Measurements from ENCODE around the gene ZFP82. TPM values are rescaled to one million over a fixed set of nuclear protein-coding genes. Genes with fewer than 3 reads are reported as not detected.

ZFP82 gene
- total RNA-seq (2021; ENCODE audit: unreplicated experiment) (8.7 TPM), Bru-seq, nascent RNA (percentile 77 among the genes with signal in this experiment), BruChase-seq, experiment 1, labeled RNA remaining after a 2-hour chase (percentile 73 among the genes with signal in this experiment), BruChase-seq, experiment 2, labeled RNA remaining after a 6-hour chase (percentile 67 among the genes with signal in this experiment)
- 4.3 TPM for polyA plus RNA-seq (2012; ENCODE audit: insufficient read length)
- long read RNA-seq, transcript ZFP82-201 (5 exons, 2,623 nt), result major isoform, 16 of 21 reads
- long read RNA-seq, partial matches to known transcripts, result 1 of 21 reads
- long read RNA-seq, other reads (novel, unspliced or antisense), result 4 of 21 reads

DNA sequence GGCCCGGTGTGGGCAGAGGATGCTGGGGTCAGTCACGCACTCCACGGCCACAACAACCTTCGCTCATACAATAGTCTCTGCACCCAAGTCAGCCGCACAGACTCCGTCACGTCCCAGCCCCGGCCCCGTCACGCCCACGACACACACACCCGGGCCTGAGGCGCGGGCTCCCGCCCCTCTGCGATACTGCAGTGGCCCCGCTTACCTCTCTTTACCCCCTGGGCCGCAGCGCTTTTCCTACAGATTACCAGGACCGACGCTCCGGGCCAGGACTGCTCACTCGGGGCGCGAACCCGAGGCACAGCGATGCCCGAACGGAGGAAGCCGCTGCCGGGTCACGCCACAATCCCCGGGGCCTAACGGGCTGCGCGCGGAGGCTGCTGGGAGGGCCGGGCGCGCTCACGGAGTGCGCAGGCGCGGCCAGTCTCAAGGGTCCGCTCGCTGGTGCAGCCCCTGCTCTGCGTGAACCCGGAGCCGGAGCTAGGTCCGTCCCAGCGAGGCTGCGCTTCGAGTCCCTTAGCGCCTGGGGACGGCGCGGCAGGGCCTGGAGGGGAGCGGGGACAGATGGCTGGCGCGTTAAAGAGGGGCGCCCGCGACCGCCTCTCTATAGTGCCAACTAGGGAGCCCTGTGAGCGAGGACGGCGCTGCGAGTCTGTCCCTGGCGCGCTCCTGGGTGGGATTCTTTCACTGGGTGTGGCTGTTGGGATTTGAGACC is at the start of gene ZFP82:
ZFP82 (minus strand) TSS at position 358 of the 715 bp plus-strand sequence. CDS start 8,855 bp downstream, outside the sequence.
- no TSS peak for BruUV-seq (replicated peaks)
- Histone ChIP-seq H3K27ac (ENCODE audit: low read length) (peak within 1 kb of the TSS; percentile 79), H3K4me1 (ENCODE audit: control insufficient read depth, insufficient read depth, low read length) (no peaks in the 10 kb centered on the region), H3K4me3 (ENCODE audit: low read depth in 2 of 2, low read length in 2 of 2) (peak within 1 kb of the TSS; percentile 60 to 71), H3K36me3 (ENCODE audit: control insufficient read depth, insufficient read depth, low read length) (no peaks in the 10 kb centered on the region), H3K27me3 (ENCODE audit: control insufficient read depth, insufficient read depth, low read length) (no peaks in the 10 kb centered on the region), H3K9me3 (ENCODE audit: control insufficient read depth, insufficient read depth, low read depth, low read length) (peaks cover 6% of the 10 kb centered on the region; the same call in 1 of the 2 replicates)
- ChIA-PET POLR2A (interaction anchor here (0.6 kb wide), 1 partner anchor 373 kb away, joined by 5 read pairs; no protein-coding TSS in a partner anchor), CTCF (no interaction called here)
- TF ChIP-seq POLR2AphosphoS5 (IDR thresholded peaks at IDR 0.05; ENCODE audit: low read depth, low read length) (peak; percentile 86), SIN3A (IDR thresholded peaks at IDR 0.05; ENCODE audit: borderline replicate concordance, insufficient read depth, low read depth, low read length) (0 out of 2 replicates have a peak, but pooled peaks have one; percentile 35), CTCF (IDR thresholded peaks at IDR 0.05) (no peak)
- DNase-seq (ENCODE audit: low read depth, low spot score) (no peak), ATAC-seq (peak; percentile 97)
- intact Hi-C loops (cut with micrococcal nuclease; ENCODE audit: unreplicated experiment), result no loop called here
- in situ Hi-C loops (cut with HindIII; ENCODE audit: low pct_unique_long_range_greater_than_20kb, low sequenced_read_pairs), result no loop called here

GRCh38 chr19:36460046-36460445 is 41.6 kb upstream of the ZFP82 start:
- Histone ChIP-seq H3K27me3 (ENCODE audit: control insufficient read depth, insufficient read depth, low read length) (no peaks in the 10 kb centered on the region), H3K4me3 (ENCODE audit: low read depth in 2 of 2, low read length in 2 of 2) (no peak overlapping the region), H3K27ac (ENCODE audit: low read length) (no peak overlapping the region), H3K4me1 (ENCODE audit: control insufficient read depth, insufficient read depth, low read length) (no peaks in the 10 kb centered on the region), H3K36me3 (ENCODE audit: control insufficient read depth, insufficient read depth, low read length) (no peaks in the 10 kb centered on the region), H3K9me3 (ENCODE audit: control insufficient read depth, insufficient read depth, low read depth, low read length) (peaks cover 7% of the 10 kb centered on the region; the same call in 1 of the 2 replicates)
- no TSS peak for BruUV-seq (replicated peaks)
- intact Hi-C loops (cut with micrococcal nuclease; ENCODE audit: unreplicated experiment), result no loop called here
- ChIA-PET POLR2A (no interaction called here), CTCF (no interaction called here)
- DNase-seq (ENCODE audit: low read depth, low spot score) (no peak), ATAC-seq (no peak)
- in situ Hi-C loops (cut with HindIII; ENCODE audit: low pct_unique_long_range_greater_than_20kb, low sequenced_read_pairs), result no loop called here
- TF ChIP-seq, protein P1, sequence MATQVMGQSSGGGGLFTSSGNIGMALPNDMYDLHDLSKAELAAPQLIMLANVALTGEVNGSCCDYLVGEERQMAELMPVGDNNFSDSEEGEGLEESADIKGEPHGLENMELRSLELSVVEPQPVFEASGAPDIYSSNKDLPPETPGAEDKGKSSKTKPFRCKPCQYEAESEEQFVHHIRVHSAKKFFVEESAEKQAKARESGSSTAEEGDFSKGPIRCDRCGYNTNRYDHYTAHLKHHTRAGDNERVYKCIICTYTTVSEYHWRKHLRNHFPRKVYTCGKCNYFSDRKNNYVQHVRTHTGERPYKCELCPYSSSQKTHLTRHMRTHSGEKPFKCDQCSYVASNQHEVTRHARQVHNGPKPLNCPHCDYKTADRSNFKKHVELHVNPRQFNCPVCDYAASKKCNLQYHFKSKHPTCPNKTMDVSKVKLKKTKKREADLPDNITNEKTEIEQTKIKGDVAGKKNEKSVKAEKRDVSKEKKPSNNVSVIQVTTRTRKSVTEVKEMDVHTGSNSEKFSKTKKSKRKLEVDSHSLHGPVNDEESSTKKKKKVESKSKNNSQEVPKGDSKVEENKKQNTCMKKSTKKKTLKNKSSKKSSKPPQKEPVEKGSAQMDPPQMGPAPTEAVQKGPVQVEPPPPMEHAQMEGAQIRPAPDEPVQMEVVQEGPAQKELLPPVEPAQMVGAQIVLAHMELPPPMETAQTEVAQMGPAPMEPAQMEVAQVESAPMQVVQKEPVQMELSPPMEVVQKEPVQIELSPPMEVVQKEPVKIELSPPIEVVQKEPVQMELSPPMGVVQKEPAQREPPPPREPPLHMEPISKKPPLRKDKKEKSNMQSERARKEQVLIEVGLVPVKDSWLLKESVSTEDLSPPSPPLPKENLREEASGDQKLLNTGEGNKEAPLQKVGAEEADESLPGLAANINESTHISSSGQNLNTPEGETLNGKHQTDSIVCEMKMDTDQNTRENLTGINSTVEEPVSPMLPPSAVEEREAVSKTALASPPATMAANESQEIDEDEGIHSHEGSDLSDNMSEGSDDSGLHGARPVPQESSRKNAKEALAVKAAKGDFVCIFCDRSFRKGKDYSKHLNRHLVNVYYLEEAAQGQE (IDR thresholded peaks at IDR 0.05; ENCODE audit: insufficient read depth in 1 of 2, low read depth in 2 of 2, low read length in 1 of 2), result no peak
- TF ChIP-seq TCF7L2 (IDR thresholded peaks at IDR 0.05; ENCODE audit: low read depth, low read length) (no peak), POLR2AphosphoS5 (IDR thresholded peaks at IDR 0.05; ENCODE audit: low read depth, low read length) (no peak), CTCF (IDR thresholded peaks at IDR 0.05) (no peak), SIN3A (IDR thresholded peaks at IDR 0.05; ENCODE audit: borderline replicate concordance, insufficient read depth, low read depth, low read length) (no peak)

All from Panc1 (cell line).